Suprapubic skin (tissue), 4 donors: ENCODE results near the gene AMDHD1. TPM values are rescaled to one million over a fixed set of nuclear protein-coding genes. Genes with fewer than 3 reads are reported as not detected.

ENCODE experiments used
- DNase-seq, 2 donors: peaks; one replicate each; pipeline ENCODE4 v3.0.0-alpha.2; 2019; ENCODE audit warnings: low spot score in 2 of 2
- H3K27ac ChIP-seq: fragments of 200-600 bp; sonication (generic); one replicate; pipeline ENCODE4 v1.5.1; 2019
- H3K27me3 ChIP-seq: fragments of 200-600 bp; sonication (generic); one replicate; pipeline ENCODE4 v1.5.1; 2019
- H3K36me3 ChIP-seq: fragments of 200-600 bp; sonication (generic); one replicate; pipeline ENCODE4 v1.5.1; 2019
- H3K4me1 ChIP-seq: fragments of 200-600 bp; sonication (generic); one replicate; pipeline ENCODE4 v1.5.1; 2019
- H3K4me3 ChIP-seq: fragments of 200-600 bp; sonication (generic); one replicate; pipeline ENCODE4 v1.5.1; 2019; ENCODE audit warnings: mild to moderate bottlenecking
- H3K9me3 ChIP-seq: fragments of 200-600 bp; sonication (generic); one replicate; pipeline ENCODE4 v1.5.1; 2019
- CTCF ChIP-seq, 2 donors: fragments of 200-600 bp in 1 of 2; fragments of 450-650 bp in 1 of 2; sonication (generic) in 1 of 2; IDR thresholded peaks; one replicate each; pipeline ENCODE4 v1.5.1; 2016 to 2019; ENCODE audit warnings: antibody characterized with exemption in 2 of 2, mild to moderate bottlenecking in 1 of 2, moderate library complexity in 1 of 2
- EP300 ChIP-seq: sonication (generic); formaldehyde crosslinking; IDR thresholded peaks from one replicate; pipeline ENCODE4 v1.6.1; 2017; ENCODE audit warnings: antibody characterized with exemption
- POLR2A ChIP-seq, 2 donors: fragments of 450-650 bp; IDR thresholded peaks; one replicate each; pipeline ENCODE4 v1.6.1; 2017; ENCODE audit warnings: antibody characterized with exemption in 2 of 2, mild to moderate bottlenecking in 2 of 2, moderate library complexity in 2 of 2
- POLR2AphosphoS5 ChIP-seq, 3 donors: sonication (generic); formaldehyde crosslinking; IDR thresholded peaks; one replicate each; pipeline ENCODE4 v1.6.1; 2017; ENCODE audit warnings: antibody characterized with exemption in 3 of 3
- WGBS: methylation state at CpG from one replicate; pipeline ENCODE4 v1.1.5; 2018; 5-methylcytosine and 5-hydroxymethylcytosine counted together
- total RNA-seq, 4 donors: library from RNA; depleted of rRNA; stranded (reverse); fragments of >200 nt; gene quantifications; one replicate each; pipeline ENCODE4 v1.1.0, GENCODE V29; 2016

The AMDHD1 gene
- total RNA-seq, 4 donors from 2014 or later, result 0.73 to 1.8 (median 1.2) TPM

- Histone ChIP-seq H3K27me3 (no peaks in the 10 kb centered on the region), H3K9me3 (no peaks in the 10 kb centered on the region), H3K27ac (peak within 1 kb of the TSS; percentile 78), H3K4me1 (peaks cover 7% of the 10 kb centered on the region), H3K36me3 (peaks cover 6% of the 10 kb centered on the region), H3K4me3 (no peak within 1 kb of the TSS)
- 51% methylated on average over 7 of the region's 7 CpGs for WGBS
- DNase-seq, result no peak
- TF ChIP-seq CTCF (IDR thresholded peaks at IDR 0.05) (no peak), POLR2AphosphoS5 (IDR thresholded peaks at IDR 0.05) (peak in 2 of 3 donors; percentile 62 to 63)
Observed at GRCh38 chr12:95996034-95996658, 53.0 kb downstream of the AMDHD1 start, which contains the start of gene HAL. Gene HAL (minus strand): TSS chr12:95996344. CDS start chr12:95995910, 434 bp downstream.

- TF ChIP-seq CTCF (IDR thresholded peaks at IDR 0.05) (no peak), EP300 (no peak), POLR2A (IDR thresholded peaks at IDR 0.05) (no peak), POLR2AphosphoS5 (IDR thresholded peaks at IDR 0.05) (no peak)
- H3K36me3 ChIP-seq, result peaks cover 15% of the 10 kb centered on the region
- no peak for DNase-seq
- no peaks in the 10 kb centered on the region for H3K9me3 ChIP-seq
- H3K27ac ChIP-seq, result no peak overlapping the region
- H3K27me3 ChIP-seq, result no peaks in the 10 kb centered on the region
- H3K4me1 ChIP-seq, result peaks cover 7% of the 10 kb centered on the region
- H3K4me3 ChIP-seq, result no peak overlapping the region
- 73% methylated on average over 3 of the region's 3 CpGs for WGBS
Observed at GRCh38 chr12:95997276-95997675, 54.1 kb downstream of the AMDHD1 start.

GRCh38 chr12:95997911-95998510 lies 54.9 kb downstream of the AMDHD1 start:
- no peaks in the 10 kb centered on the region for H3K27me3 ChIP-seq
- no peak for DNase-seq
- no peak overlapping the region for H3K4me3 ChIP-seq
- H3K9me3 ChIP-seq, result no peaks in the 10 kb centered on the region
- H3K27ac ChIP-seq, result no peak overlapping the region
- peaks cover 7% of the 10 kb centered on the region for H3K4me1 ChIP-seq
- H3K36me3 ChIP-seq, result peaks cover 20% of the 10 kb centered on the region
- WGBS, result 78% methylated on average over 5 of the region's 5 CpGs
- TF ChIP-seq POLR2AphosphoS5 (IDR thresholded peaks at IDR 0.05) (no peak), CTCF (IDR thresholded peaks at IDR 0.05) (no peak), EP300 (no peak), POLR2A (IDR thresholded peaks at IDR 0.05) (no peak)

GRCh38 chr12:95998611-95999286 lies 55.6 kb downstream of the AMDHD1 start:
- no peak for DNase-seq
- Histone ChIP-seq H3K27ac (no peak overlapping the region), H3K27me3 (no peaks in the 10 kb centered on the region), H3K9me3 (no peaks in the 10 kb centered on the region), H3K36me3 (peaks cover 28% of the 10 kb centered on the region), H3K4me1 (peaks cover 7% of the 10 kb centered on the region), H3K4me3 (no peak overlapping the region)
- peak; percentile 48 to 58 for TF ChIP-seq CTCF (IDR thresholded peaks at IDR 0.05)
- TF ChIP-seq POLR2A (IDR thresholded peaks at IDR 0.05), result no peak
- 41% methylated on average over 7 of the region's 7 CpGs for WGBS

- WGBS, result 93% methylated on average over 5 of the region's 5 CpGs
- peaks cover 35% of the 10 kb centered on the region for H3K36me3 ChIP-seq
- TF ChIP-seq CTCF (IDR thresholded peaks at IDR 0.05), result no peak
- TF ChIP-seq POLR2AphosphoS5 (IDR thresholded peaks at IDR 0.05), result no peak
- TF ChIP-seq POLR2A (IDR thresholded peaks at IDR 0.05), result no peak
- TF ChIP-seq EP300, result no peak
- peaks cover 7% of the 10 kb centered on the region for H3K4me1 ChIP-seq
- no peak for DNase-seq
- H3K27ac ChIP-seq, result no peak overlapping the region
- no peaks in the 10 kb centered on the region for H3K27me3 ChIP-seq
- H3K9me3 ChIP-seq, result no peaks in the 10 kb centered on the region
- no peak overlapping the region for H3K4me3 ChIP-seq
Observed at GRCh38 chr12:95999484-95999883, 56.4 kb downstream of the AMDHD1 start.
